Thyroid gland (tissue), 4 donors: ENCODE results near the gene GDPD4. TPM values are rescaled to one million over a fixed set of nuclear protein-coding genes. Genes with fewer than 3 reads are reported as not detected.

Experiments
- DNase-seq, 2 donors: peaks; one replicate each; pipeline ENCODE4 v3.0.0-alpha.2; 2019
- H3K27ac ChIP-seq, 3 donors: fragments of 200-600 bp; sonication (generic); 1 replicate in 2 of 3; 2 replicates in 1 of 3; pipeline ENCODE4 v1.5.1; 2016 to 2019; ENCODE audit warnings: mild to moderate bottlenecking in 1 of 3, moderate library complexity in 1 of 3
- H3K27me3 ChIP-seq: fragments of 200-600 bp; sonication (generic); one replicate; pipeline ENCODE4 v1.5.1; 2019
- H3K36me3 ChIP-seq, 2 donors: fragments of 200-600 bp; sonication (generic); one replicate each; pipeline ENCODE4 v1.5.1; 2016 to 2019
- H3K4me1 ChIP-seq, 2 donors: fragments of 200-600 bp; sonication (generic); one replicate each; pipeline ENCODE4 v1.5.1; 2017 to 2019
- H3K4me3 ChIP-seq, 3 donors: fragments of 200-600 bp; sonication (generic); replicated peaks in 1 of 3; 1 replicate in 2 of 3; 2 replicates in 1 of 3; pipeline ENCODE4 v1.5.1; 2016; ENCODE audit warnings: mild to moderate bottlenecking in 1 of 3
- H3K9me3 ChIP-seq: fragments of 200-600 bp; sonication (generic); one replicate; pipeline ENCODE4 v1.5.1; 2017
- POLR2A ChIP-seq, 2 donors: fragments of 450-650 bp; IDR thresholded peaks; one replicate each; pipeline ENCODE4 v1.6.1; 2017; ENCODE audit warnings: antibody characterized with exemption in 2 of 2, mild to moderate bottlenecking in 2 of 2, moderate library complexity in 1 of 2
- WGBS, 2 donors: methylation state at CpG; one replicate each; pipeline ENCODE4 v1.1.5; 2017; 5-methylcytosine and 5-hydroxymethylcytosine counted together
- intact Hi-C: fragments of 100-400 bp; cut with DNase I; formaldehyde crosslinking; loops from one replicate; pipeline ENCODE4 v1.15.1; 2023
- total RNA-seq, 4 donors: library from RNA; depleted of rRNA; stranded (reverse); fragments of >200 nt; gene quantifications; one replicate each; pipeline ENCODE4 v1.2.3, GENCODE V29; 2016
- TF ChIP-seq, protein P1 (sequence below), 6 experiments: fragments of 200-600 bp in 3 of 6; fragments of 450-650 bp in 3 of 6; sonication (generic) in 3 of 6; IDR thresholded peaks; one replicate each; pipeline ENCODE4 v1.5.1; 2016 to 2019; ENCODE audit warnings: antibody characterized with exemption in 6 of 6, mild to moderate bottlenecking in 2 of 6, inconsistent platforms in 1 of 6, moderate library complexity in 1 of 6

GDPD4 gene
- total RNA-seq, 4 donors from 2014 or later, result 3.6 TPM; not detected in 3

DNA sequence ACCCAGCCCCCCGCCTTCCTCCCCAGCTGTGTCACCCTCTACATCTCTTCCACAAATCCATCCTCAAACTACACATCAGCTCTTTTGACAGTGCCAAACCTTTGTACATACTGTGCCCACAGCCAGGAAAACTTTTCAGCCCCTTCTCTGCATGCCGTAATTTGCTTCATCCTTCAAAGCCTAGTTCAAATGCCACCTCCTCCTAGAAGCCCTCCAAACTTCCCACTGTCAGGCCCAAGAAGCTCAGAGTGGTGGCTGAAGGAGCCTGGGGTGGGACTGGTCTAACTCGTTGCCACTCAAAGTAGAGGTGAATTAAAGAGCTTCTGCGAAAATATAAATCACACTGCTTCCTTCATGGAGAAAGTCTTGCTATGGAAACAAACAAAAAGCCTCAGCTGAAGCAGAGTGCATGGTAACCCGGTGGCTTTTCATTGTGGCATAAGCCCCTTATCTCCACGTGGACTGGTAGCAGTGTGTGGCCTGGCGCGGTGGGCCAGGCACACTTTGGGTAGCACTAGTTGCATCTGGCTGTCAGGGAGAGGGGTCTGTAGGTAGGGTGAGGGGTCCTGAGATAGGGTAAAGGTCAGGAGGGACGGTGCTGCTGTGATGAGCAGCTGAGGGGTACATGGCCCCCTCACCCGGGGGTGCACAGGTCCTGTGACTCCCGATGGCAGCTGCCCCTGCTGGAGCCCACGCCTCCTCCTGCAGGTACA, 96.6 kb downstream of the GDPD4 start:
- DNase-seq, result no peak
- WGBS, 2 donors, result 87 to 89% methylated on average over 12 of the region's 12 CpGs
- intact Hi-C loops, result no loop called here

DNA sequence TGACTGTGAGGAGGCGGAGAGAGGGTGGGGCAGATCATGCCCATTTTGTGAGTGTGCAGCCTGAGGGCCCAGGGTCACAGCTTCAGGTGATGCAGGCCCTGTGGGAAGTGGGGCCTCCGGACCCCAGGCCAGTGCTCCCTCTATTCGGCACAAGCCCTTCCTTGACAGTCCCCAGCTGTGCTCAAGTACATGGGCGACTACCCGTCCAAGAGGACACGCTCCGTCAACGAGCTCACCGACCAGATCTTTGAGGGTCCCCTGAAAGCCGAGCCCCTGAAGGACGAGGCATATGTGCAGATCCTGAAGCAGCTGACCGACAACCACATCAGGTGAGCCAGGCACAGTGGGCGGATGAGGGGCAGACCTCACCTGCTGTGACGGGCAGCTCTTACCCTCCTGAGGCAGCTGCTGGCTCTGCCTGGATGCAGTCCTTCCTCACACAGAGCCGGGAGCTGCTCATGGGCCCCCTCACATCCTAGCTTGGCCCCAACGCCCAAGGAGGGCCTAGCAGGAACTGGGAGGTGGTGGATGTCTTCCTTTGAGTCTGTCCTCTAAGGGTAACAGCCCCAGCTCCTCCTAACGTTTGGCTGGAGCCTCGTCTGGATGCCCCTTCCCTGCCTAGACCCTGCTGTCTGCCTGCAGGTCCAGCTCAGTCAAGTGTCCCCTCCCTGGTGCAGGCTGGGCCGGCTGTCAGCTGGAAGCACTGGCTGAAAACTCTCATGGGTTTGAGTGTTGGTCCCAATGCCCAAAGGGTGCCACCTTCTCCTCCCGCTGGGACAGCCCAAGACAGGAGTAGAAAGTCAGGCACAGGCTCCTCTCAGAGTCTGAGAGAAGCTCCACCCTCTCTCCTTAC, 97.4 kb downstream of the GDPD4 start:
- H3K27ac ChIP-seq, result no peak overlapping the region
- H3K36me3 ChIP-seq, result no peaks in the 10 kb centered on the region
- H3K4me1 ChIP-seq, result no peaks in the 10 kb centered on the region
- no peaks in the 10 kb centered on the region for H3K27me3 ChIP-seq
- TF ChIP-seq POLR2A (IDR thresholded peaks at IDR 0.05), result no peak
- TF ChIP-seq, protein P1, sequence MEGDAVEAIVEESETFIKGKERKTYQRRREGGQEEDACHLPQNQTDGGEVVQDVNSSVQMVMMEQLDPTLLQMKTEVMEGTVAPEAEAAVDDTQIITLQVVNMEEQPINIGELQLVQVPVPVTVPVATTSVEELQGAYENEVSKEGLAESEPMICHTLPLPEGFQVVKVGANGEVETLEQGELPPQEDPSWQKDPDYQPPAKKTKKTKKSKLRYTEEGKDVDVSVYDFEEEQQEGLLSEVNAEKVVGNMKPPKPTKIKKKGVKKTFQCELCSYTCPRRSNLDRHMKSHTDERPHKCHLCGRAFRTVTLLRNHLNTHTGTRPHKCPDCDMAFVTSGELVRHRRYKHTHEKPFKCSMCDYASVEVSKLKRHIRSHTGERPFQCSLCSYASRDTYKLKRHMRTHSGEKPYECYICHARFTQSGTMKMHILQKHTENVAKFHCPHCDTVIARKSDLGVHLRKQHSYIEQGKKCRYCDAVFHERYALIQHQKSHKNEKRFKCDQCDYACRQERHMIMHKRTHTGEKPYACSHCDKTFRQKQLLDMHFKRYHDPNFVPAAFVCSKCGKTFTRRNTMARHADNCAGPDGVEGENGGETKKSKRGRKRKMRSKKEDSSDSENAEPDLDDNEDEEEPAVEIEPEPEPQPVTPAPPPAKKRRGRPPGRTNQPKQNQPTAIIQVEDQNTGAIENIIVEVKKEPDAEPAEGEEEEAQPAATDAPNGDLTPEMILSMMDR (IDR thresholded peaks at IDR 0.05), result no peak
- DNase-seq, result no peak
- 78 to 86% methylated on average over 15 of the region's 20 CpGs for WGBS, 2 donors
- no peak overlapping the region for H3K4me3 ChIP-seq
- intact Hi-C loops, result no loop called here
- no peaks in the 10 kb centered on the region for H3K9me3 ChIP-seq

More for the DNA sequence above, 96.6 kb downstream of the GDPD4 start:
- no peaks in the 10 kb centered on the region for H3K36me3 ChIP-seq
- no peaks in the 10 kb centered on the region for H3K9me3 ChIP-seq
- H3K27me3 ChIP-seq, result no peaks in the 10 kb centered on the region
- TF ChIP-seq POLR2A (IDR thresholded peaks at IDR 0.05), result no peak
- TF ChIP-seq, protein P1 (IDR thresholded peaks at IDR 0.05), result no peak
- no peaks in the 10 kb centered on the region for H3K4me1 ChIP-seq
- no peak overlapping the region for H3K27ac ChIP-seq
- no peak overlapping the region for H3K4me3 ChIP-seq

DNA sequence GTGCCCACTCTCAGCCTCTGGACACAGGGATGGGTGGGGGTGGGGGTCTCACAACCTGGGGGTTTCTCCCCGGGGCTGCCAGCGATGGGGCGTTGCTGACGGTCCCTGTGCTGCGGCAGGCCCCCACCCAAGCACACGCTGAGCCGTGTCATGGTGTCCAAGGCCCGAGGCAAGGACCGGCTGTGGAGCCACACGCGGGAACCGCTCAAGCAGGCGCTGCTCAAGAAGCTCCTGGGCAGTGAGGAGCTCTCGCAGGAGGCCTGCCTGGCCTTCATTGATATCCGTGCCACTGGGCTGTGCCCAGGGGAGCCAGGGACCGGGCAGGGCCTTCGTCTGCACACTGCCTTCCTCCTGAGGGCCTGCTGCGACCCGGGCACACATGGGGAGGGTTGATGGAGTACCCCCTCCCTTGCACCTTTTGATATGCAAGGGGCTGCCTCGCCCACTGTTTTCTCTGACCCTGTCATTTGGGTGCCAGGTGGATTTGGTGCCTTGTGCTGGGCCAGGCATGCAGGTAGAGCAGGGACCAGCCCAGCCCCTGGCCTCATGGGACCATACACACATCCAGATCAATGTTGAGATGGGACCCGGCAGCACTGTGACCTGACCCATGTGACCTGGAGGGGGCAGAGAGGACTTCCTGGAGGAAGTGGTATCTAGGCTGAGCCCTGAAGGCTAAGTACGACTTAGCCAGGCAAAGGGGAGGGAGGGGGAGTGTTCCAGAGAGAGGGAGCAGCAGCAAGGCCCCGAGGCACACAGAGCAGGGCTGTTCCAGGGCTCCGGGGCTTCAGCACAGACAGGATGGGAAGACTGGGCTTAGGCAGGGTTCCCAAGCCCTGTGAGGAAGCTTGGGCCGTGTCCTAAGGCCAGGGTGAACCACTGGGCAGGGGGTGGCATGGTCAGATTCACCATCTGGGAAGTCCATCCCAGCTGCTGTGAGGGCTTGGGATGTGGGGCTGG, 98.3 kb downstream of the GDPD4 start:
- no peak overlapping the region for H3K4me3 ChIP-seq
- H3K36me3 ChIP-seq, result no peaks in the 10 kb centered on the region
- TF ChIP-seq, protein P1 (IDR thresholded peaks at IDR 0.05), result no peak
- TF ChIP-seq POLR2A (IDR thresholded peaks at IDR 0.05), result no peak
- intact Hi-C loops, result no loop called here
- no peak for DNase-seq
- no peak overlapping the region for H3K27ac ChIP-seq
- H3K4me1 ChIP-seq, result no peaks in the 10 kb centered on the region
- H3K9me3 ChIP-seq, result no peaks in the 10 kb centered on the region
- WGBS, 2 donors, result 87 to 92% methylated on average over 14 to 20 of the region's 25 CpGs
- no peaks in the 10 kb centered on the region for H3K27me3 ChIP-seq

DNA sequence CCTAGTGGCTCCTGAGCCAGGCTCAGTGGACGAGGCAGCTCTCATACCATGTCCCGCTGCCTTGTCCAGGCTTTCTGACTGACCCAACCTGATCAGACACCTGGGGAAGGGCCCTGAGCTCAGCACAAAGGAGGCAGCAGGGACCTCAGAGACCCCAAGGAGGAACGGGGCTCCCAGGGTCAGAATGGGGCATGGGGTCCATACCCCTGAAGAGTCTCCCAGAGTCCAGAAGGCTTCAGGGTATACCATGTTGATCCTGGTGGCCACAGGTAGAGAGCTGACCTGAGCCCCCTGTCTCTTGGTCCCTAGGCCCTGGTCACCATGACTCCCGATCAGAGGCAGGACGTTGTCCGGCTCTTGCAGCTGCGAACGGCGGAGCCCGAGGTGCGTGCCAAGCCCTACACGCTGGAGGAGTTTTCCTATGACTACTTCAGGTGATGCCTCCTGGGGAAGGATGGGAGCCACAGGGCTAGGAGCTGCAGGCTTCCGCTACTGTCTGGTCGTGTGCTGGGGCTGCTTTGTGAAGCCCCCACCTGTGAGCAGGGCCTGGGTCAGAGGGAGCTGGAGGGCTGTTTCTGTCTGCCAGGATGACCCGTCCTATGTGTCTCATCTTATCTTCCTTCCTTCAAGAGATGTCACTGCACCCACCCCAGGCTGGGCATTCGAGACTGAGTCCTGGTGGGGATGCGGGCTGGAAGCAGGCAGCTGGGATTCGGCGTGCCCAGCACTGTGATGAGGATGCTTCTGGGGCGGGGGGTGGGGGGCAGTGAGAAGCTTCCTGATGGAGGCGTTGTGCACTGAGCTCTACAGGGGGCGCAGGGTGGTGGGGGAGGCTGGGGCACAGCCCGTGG, 99.3 kb downstream of the GDPD4 start:
- no peak overlapping the region for H3K27ac ChIP-seq
- no peaks in the 10 kb centered on the region for H3K9me3 ChIP-seq
- 90 to 94% methylated on average over 7 to 18 of the region's 23 CpGs for WGBS, 2 donors
- no peaks in the 10 kb centered on the region for H3K27me3 ChIP-seq
- no peaks in the 10 kb centered on the region for H3K36me3 ChIP-seq
- DNase-seq, result no peak
- intact Hi-C loops, result no loop called here
- no peak for TF ChIP-seq POLR2A (IDR thresholded peaks at IDR 0.05)
- TF ChIP-seq, protein P1 (IDR thresholded peaks at IDR 0.05), result no peak
- no peak overlapping the region for H3K4me3 ChIP-seq
- H3K4me1 ChIP-seq, result no peaks in the 10 kb centered on the region
